H1 (cell line): Measurements from ENCODE around the gene NLRP1.

Experiments
- GABPA ChIP-seq: IDR thresholded peaks from 2 replicates; pipeline ENCODE4 v1.6.1; 2011; ENCODE audit warnings: mild to moderate bottlenecking, low read length, moderate library complexity, borderline replicate concordance; ENCODE audit not compliant: insufficient read depth
- HDAC2 ChIP-seq, 2 experiments: fragments of 300-600 bp in 1 of 2; sonication (generic) in 1 of 2; IDR thresholded peaks; 2 replicates each; pipeline ENCODE4 v1.6.1; 2011 to 2012; ENCODE audit warnings: low read depth in 2 of 2, low read length in 2 of 2, mild to moderate bottlenecking in 2 of 2, moderate library complexity in 2 of 2, borderline replicate concordance in 1 of 2, inconsistent platforms in 1 of 2
- JUN ChIP-seq: IDR thresholded peaks from 2 replicates; pipeline ENCODE4 v1.6.1; 2011; ENCODE audit warnings: low read depth, mild to moderate bottlenecking, improper control_type of control experiment, low read length
- RAD21 ChIP-seq, 2 experiments: IDR thresholded peaks in 1 of 2; conservative IDR thresholded peaks in 1 of 2; 2 replicates each; pipeline ENCODE4 v1.6.1; 2011; ENCODE audit warnings: low read depth in 2 of 2, low read length in 2 of 2, improper control_type of control experiment in 1 of 2, inconsistent platforms in 1 of 2, mild to moderate bottlenecking in 1 of 2, moderate library complexity in 1 of 2
- SIN3A ChIP-seq, 2 experiments: IDR thresholded peaks in 1 of 2; conservative IDR thresholded peaks in 1 of 2; 2 replicates each; pipeline ENCODE4 v1.6.1; 2011 to 2012; ENCODE audit warnings: low read length in 2 of 2, improper control_type of control experiment in 1 of 2, low read depth in 1 of 2, mild to moderate bottlenecking in 1 of 2
- TAF1 ChIP-seq: IDR thresholded peaks from 2 replicates; pipeline ENCODE4 v1.6.1; 2011; ENCODE audit warnings: mild to moderate bottlenecking, low read depth, low read length
- TF ChIP-seq, protein P1 (sequence below), 3 experiments: IDR thresholded peaks; 1 replicate in 2 of 3; 2 replicates in 1 of 3; pipeline versions ENCODE4 v1.5.1 to v1.6.1; 2011; ENCODE audit warnings: low read length in 3 of 3, mild to moderate bottlenecking in 3 of 3, inconsistent platforms in 2 of 3, low read depth in 1 of 3, moderate library complexity in 1 of 3; ENCODE audit not compliant: insufficient read depth in 1 of 3; ENCODE audit errors: control extremely low read depth in 1 of 3

DNA sequence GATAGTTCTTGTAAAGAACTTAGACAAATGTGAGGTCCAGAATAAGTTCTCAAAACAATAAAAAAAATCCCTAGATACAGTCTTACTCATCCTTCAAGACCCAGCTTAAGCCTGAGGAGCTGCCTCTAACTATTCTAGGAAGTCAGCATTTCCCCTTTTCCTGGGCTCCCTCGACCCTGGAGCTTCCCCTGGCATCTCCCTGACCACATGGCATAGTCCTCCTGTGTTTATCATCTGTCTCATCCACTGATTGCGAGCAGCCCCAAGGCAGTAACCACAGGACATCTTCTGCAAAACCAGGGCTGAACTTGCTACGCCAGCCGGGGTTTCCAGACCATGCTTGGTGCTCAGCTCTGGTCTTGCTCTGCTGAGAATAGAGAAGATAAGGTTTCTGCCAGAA, 36.7 kb upstream of the NLRP1 start:
- TF ChIP-seq JUN (no peak), SIN3A (conservative IDR thresholded peaks at IDR 0.05 in 1 of 2, IDR thresholded peaks at IDR 0.05 in 1 of 2; ENCODE audit: low read depth in 1 of 2, low read length in 2 of 2) (no peak), GABPA (no peak), RAD21 (IDR thresholded peaks at IDR 0.05 in 1 of 2, conservative IDR thresholded peaks at IDR 0.05 in 1 of 2; ENCODE audit: low read depth in 2 of 2, low read length in 2 of 2) (no peak), HDAC2 (IDR thresholded peaks at IDR 0.05; ENCODE audit: borderline replicate concordance in 1 of 2, low read depth in 2 of 2, low read length in 2 of 2) (no peak), TAF1 (no peak)
- TF ChIP-seq, protein P1, sequence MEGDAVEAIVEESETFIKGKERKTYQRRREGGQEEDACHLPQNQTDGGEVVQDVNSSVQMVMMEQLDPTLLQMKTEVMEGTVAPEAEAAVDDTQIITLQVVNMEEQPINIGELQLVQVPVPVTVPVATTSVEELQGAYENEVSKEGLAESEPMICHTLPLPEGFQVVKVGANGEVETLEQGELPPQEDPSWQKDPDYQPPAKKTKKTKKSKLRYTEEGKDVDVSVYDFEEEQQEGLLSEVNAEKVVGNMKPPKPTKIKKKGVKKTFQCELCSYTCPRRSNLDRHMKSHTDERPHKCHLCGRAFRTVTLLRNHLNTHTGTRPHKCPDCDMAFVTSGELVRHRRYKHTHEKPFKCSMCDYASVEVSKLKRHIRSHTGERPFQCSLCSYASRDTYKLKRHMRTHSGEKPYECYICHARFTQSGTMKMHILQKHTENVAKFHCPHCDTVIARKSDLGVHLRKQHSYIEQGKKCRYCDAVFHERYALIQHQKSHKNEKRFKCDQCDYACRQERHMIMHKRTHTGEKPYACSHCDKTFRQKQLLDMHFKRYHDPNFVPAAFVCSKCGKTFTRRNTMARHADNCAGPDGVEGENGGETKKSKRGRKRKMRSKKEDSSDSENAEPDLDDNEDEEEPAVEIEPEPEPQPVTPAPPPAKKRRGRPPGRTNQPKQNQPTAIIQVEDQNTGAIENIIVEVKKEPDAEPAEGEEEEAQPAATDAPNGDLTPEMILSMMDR (IDR thresholded peaks at IDR 0.05; ENCODE audit: control extremely low read depth in 1 of 3, insufficient read depth in 1 of 3, low read depth in 1 of 3, low read length in 3 of 3): no peak
